ENCODE data around the gene SECTM1. TPM values are rescaled to one million over a fixed set of nuclear protein-coding genes. Genes with fewer than 3 reads are reported as not detected.
A peak's percentile ranks its signal among the peaks of the same experiment; 100 is the strongest.

The SECTM1 gene
- total and polyA plus RNA-seq, 9 of the 15 experiments (the other 6 are each of a cell fraction or from before 2014, with no cell fraction given): 0.11 to 0.46 (median 0.18) TPM; not detected in 6

- peak; percentile 68 for TF ChIP-seq ZBTB40 (IDR thresholded peaks at IDR 0.05)
- no peak for TF ChIP-seq ZBTB40 (CRISPR knock-in tag; IDR thresholded peaks at IDR 0.05)
- TF ChIP-seq EZH2 (IDR thresholded peaks at IDR 0.05; ENCODE audit: borderline replicate concordance, low read depth, low read length): no peak
- 0 out of 2 replicates have a peak, but pooled peaks have one; percentile 9 for TF ChIP-seq NR4A1 (CRISPR knock-in tag; IDR thresholded peaks at IDR 0.05)
- TF ChIP-seq NR4A1 (tag; IDR thresholded peaks at IDR 0.05): peak; percentile 66; the same call in 1 of the 2 replicates
- TF ChIP-seq FOXP4 (CRISPR knock-in tag; IDR thresholded peaks at IDR 0.05; ENCODE audit: borderline replicate concordance): 0 out of 2 replicates have a peak, but pooled peaks have one; percentile 57
- TF ChIP-seq ZNF217 (CRISPR knock-in tag; IDR thresholded peaks at IDR 0.05): no peak
- no peak for TF ChIP-seq BCOR (IDR thresholded peaks at IDR 0.05)
- no peak for TF ChIP-seq TGIF2 (CRISPR knock-in tag; IDR thresholded peaks at IDR 0.05)
- TF ChIP-seq SIX5 (IDR thresholded peaks at IDR 0.05; ENCODE audit: borderline replicate concordance in 1 of 2, insufficient read depth in 1 of 2, low read depth in 1 of 2, low read length in 2 of 2): no peak
- no peak for TF ChIP-seq ATF4 (CRISPR knock-in tag; IDR thresholded peaks at IDR 0.05)
- no peak for TF ChIP-seq MCM5 (IDR thresholded peaks at IDR 0.05; ENCODE audit: low read depth)
- TF ChIP-seq ZNF445 (CRISPR knock-in tag; IDR thresholded peaks at IDR 0.05; ENCODE audit: low read depth): no peak
- TF ChIP-seq ZNF830 (CRISPR knock-in tag; IDR thresholded peaks at IDR 0.05): no peak
- TF ChIP-seq GTF2E2 (tag; IDR thresholded peaks at IDR 0.05): no peak
- TF ChIP-seq SMAD1 (IDR thresholded peaks at IDR 0.05; ENCODE audit: low read depth, low read length, partially characterized antibody): no peak
Observed at GRCh38 chr17:82297714-82298537, 35.6 kb downstream of the SECTM1 start (continued).
